ENCODE results near the gene RASIP1.

DNA sequence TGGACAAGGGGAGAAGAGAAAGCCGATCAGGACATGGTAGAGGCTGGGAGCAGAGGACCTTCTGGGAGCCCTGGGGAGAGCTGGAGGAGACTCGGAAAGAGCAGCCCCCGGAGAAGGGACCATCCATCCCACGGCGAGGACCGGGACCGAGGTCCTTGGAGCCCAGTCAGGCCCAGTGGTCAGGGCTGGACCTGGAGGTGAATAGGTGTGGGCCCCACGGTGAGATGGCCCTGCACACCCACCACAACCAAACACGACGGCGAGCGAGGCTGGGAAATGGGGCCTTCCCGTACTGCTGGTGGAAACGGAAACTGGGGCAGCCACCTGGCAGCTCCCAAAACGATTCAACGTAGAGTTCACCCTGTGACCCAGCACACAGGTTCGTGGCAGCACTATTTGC lies 63.9 kb downstream of the RASIP1 start:
- TF ChIP-seq CTCF (IDR thresholded peaks at IDR 0.05) (no peak), POLR2A (IDR thresholded peaks at IDR 0.05) (peak in 1 of 2 donors; percentile 6)

Measured in uterus (tissue), 2 donors.